KBM-7 (cell line): ENCODE data around the gene GALNT18.

Experiments used
- DNase-seq: peaks from one replicate; pipeline ENCODE4 v3.0.0-alpha.2; 2015
- in situ Hi-C: fragments of 300-500 bp; cut with MboI; formaldehyde crosslinking; loops from 2 replicates; pipeline ENCODE4 v1.14.3; 2020; ENCODE audit warnings: low sequenced_read_pairs, low pct_unique_long_range_greater_than_20kb, mixed read lengths

Gene GALNT18

DNA sequence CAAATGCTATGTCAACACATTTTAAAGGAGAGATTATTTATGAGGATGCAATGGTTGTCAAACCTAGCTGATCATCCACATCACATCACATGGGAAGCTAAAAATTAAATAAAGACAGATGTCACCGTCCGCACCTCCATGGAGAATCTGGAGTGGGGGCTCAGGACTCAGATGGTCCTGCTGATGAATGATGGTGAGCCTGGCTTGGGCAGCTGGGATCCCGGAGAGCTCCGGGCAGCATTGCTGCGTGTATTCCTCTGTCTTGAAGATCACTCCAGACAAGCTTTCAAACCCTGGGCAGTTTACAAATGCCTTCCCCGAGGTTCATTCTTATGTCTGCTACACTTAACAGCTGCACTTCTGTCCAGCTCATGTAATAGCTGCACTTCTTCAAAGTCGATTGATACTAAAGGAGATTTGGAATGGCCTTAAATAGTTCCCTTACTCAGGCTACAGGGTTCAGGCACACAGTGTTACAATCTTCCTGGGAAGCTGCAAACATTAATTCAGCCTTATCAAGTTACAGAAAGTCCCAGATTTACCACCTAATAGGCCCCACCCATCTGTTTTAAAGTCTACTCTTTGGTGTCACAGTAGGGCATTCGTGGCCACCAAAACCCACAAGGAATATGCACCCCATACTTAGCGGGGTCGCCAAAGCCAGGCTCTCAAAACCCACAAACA, 234.0 kb downstream of the GALNT18 start:
- DNase-seq = no peak
- in situ Hi-C loops = no loop called here

DNA sequence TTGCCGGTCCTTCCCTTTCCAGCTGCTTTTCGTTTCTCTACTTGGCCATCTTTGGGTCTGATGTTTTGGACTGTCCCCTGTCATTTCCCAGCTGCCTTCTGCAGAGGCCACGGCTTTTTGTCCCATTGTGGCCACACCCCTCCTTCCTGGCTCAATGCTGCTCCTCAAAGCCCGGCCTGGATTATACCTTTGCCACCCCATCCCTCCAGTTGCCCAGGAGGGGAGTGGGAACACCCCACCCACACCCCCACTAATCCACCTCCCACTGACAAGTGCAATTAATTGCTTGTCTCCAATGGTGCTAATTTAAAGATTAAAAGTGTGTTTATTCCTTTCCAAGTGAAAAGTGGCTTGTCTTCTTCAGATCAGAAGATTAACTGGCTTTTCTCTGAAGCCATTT, 234.6 kb downstream of the GALNT18 start:
- DNase-seq = no peak
- in situ Hi-C loops = no loop called here

DNA sequence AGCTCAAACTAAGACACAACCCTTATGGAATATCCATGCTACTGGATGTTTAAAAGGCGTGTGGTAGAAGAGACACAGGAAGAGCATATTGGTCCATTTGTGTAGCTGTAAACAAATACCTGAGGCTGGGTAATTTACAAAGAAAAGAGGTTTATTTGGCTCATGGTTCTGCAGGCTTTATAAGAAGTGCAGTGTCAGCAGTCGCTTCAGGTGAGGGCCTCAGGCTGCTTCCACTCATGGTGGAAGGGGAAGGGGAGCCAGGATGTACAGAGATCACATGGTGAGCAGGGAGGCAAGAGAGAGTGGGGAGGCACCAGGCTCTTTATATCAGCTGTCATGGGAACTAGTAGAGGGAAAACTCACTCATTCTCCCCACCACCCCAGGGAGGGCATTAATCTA, 237.0 kb downstream of the GALNT18 start:
- no peak for DNase-seq
- in situ Hi-C loops = no loop called here

DNA sequence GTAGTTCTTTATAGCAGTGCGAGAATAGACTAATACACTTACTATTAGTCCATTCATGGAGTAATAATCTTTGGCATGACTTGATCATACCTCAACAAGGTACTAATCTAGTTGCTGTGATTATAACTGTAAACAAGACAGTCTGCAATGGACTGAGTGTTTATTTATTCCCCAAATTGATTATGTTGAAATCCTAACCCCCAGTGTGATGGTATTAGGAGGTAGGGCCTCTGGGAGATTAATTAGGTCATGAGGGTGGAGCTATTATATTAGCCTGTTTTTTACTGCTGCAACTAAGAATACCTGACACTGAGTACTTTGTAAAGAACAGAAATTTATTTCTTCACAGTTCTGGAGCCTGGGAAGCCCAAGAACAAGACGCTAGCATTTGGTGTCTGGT, 237.8 kb downstream of the GALNT18 start:
- in situ Hi-C loops = no loop called here
- DNase-seq = no peak

DNA sequence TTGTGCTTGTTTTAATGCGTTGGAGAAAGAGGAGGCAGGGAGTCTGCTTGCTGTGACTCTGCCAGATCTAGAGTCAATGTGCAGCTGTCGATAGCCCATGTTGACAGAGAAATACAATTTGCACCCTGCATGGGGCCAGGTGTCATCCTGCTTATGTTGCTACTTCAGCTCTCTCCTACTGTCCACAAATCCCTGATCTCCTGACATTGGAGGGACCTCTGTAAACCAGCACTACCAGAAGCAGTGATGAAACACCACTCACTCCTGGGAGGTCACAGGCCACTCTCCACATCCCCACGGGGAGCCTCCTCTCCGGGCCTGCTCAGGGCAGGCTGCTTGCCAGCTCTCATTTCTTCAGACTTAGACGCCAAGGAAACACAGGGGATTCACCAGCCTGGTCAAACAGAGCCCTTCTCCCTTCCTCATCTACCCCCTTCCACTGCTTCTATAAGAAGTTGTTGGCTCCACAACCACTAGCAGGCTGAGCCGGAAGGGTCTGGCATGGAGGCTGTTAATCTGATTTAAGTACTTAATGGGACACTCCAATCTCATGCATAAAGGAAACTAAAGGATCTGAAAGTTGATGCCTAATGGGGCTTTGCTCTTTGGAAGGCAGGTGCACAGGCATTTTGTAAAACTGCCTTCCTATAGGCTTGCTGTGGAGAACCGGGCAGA, 238.8 kb downstream of the GALNT18 start:
- in situ Hi-C loops = no loop called here
- no peak for DNase-seq

DNA sequence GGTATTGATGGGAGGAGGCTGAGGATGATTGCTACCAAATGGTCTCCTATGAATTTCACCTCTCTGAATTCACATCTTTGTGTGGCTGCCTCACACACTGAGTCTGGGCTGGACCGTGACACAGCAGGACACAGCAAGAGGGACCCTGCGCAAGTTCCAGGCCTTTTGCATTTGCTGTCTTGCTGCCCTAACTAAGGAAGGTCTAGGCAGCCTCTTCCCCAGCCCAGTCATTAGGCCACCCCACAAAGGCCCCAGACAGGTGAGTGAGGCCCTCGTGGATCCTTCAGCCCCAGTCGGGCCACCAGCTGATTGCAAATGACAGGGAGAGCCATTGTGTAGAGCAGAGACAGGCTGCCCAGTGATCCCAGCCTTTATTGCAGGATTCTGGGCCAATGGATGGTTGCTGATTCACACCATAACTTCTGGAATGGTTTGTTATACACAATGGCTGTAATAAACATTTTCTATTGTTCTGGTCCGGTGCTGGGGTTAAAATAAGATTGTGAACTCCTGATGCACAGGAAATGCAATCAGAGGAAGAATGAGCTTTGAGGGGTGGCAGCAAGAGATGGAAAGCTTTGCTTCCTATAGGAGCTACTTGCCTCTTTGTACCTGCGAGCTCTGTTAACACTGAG, 240.2 kb downstream of the GALNT18 start:
- DNase-seq = no peak
- in situ Hi-C loops = no loop called here

DNA sequence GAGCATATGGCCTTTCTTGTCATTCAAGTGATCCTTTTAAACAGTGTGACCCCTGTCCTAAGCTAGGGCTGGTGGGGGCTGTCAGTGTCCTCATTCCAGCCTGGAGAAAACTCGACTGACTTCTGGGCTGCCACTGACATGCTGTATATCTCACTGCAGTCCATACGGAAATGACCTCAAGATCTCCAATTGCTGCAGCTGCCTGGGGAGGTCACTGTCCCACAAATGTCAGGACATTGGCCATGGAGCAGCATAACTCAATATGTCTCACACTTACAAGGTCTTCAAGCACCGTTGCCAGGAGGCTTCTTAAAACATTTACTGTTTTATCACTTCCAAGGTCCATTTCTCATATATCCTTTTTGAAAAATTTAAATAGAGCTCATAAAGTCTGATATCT, 240.9 kb downstream of the GALNT18 start:
- no peak for DNase-seq
- in situ Hi-C loops = no loop called here

DNA sequence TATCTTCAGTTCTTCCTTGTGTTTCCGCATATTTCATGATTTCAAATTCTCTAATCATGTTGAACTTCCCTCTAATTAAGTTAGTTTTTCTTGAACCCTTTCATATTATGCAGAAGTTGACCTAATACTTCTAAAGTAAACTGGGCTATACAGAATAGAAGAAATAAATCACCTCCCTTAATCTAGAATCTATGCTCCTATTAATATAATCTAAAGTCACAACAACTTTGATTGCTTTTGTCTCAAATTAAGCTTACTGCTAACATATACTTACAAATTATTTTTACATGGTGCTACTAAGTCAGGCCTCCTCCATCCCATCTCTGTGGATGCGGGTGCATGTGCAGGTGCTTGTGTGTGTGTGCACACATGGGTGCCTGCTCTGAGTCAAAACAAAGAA, 241.5 kb downstream of the GALNT18 start:
- no peak for DNase-seq
- in situ Hi-C loops = no loop called here

DNA sequence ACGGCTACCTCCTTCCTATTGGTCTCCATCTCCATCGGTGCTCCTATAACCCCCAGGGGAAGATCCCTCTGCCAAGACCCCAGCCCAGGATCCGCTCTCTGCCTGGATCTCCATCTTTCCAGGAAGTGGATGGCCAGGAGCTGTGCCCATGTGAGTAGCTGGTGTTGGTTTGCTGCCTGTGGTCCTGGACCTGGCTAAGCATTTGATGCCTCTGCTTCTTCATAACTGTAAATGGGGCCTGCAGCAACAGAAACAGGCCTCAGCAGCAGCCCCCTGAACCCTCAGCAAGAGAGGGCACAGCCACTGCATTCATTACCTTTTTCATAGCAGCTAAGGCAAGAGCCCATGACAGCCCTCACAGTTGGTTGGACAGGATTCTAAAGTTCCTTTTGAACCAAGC, 242.1 kb downstream of the GALNT18 start:
- DNase-seq = no peak
- in situ Hi-C loops = no loop called here

DNA sequence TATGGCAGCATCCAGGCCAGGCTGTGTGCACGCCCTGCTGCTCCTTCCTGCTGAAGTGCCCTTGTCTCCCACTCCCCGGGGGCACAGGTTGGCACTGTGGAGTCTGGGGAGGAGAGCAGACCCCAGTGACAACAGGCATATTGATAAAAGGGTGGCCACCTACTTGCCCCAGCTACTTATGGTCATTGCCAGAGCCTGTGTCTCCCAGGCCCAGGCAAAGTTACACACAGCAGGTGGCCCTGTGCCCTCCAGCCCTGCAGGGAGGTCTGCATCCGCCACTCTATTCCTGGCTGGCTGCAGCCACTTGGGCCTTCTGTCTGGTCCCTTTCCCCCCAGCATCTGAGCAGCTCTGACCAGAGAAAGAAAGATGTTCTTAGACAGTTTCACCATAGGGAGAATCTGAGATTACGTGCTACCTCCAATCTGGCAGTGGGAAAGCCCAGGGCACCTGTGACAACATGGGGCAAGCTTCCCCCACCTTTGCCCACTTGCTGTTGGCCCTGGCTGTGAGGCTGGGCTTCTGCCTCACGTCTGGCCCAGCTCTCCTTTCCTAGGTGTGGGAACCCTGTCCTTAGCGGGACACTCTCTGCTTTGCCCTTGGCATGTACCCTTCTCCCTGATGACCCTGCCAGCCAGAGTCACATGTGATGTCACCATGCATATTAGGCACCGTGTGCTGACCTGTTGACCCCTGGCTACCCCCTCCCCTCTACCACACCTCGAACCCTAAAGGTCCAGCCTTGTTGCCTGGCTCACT, 243.4 kb downstream of the GALNT18 start:
- no peak for DNase-seq
- in situ Hi-C loops = no loop called here

DNA sequence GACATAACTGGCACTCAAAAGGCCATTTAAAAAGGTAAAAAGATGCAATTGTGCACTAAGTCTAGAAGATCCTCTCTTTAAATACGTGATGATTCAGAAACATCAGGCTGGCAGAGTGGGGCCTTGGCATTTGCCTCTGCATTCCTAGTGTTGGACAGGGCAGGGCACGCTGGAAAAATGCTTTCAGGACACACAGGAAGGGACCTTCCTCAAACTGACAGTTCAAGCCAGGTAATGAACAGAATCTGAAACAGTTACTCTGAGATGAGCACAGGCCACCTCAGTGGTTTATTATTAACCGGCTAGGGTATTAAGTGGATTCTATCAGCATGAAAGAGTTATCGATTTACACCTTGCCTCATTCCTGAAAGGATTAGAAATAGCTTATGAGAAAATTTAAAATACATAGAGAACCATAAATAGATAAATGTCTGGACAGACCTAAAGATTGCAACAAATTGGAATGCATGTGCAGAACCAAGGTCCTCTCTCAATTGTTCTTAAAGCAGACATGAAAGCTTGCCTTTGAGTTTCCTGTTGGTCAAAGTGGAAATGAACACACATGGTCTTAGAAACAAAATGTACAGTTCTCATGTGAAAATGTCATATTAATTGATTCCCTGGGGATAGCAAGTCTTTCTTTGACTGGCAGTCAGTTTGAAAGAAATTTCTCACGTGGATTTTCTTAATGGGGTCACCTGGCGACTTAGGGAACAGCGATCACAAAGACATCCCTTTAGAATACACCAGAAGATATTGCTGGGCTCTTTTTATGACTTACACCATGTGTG, 247.3 kb downstream of the GALNT18 start:
- no peak for DNase-seq
- in situ Hi-C loops = no loop called here

DNA sequence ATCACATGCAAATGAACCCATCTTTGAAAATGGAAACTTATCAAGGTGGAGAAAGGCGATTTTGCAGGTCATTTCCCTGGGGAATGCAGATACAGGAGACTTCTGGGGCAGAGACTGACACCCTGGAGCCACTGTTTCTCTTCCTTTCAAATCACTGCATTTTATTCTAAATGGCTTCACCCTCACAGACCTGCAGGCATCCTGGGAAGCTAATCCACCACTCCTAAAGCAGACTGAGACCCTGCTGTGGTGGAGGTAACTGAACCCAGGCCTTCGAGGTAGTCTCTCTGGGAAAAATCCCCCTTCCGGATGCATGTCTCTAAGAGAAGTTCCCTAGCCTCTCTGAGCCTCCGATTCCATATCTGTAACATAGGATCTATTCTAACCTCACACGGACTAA, 247.9 kb downstream of the GALNT18 start:
- DNase-seq = no peak
- in situ Hi-C loops = no loop called here

DNA sequence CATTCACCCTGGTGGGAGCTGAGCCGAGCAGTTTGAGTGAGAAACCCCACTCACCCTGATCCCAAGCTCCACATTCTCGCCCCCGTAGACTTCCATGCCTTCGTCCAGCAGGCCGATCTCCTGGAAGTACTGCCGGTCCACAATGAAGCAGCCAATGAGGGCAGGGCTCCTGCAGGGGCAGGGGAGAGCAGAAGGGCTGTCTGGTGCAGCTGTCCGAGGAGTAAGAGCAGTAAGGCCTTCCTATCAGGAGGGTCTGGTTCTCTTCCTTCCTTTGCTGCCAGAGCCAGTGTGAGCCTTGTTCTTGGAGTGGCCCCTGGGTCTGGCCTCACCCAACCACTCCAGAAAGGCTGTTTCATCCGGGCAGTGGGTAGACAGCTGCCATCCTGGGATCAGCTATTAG, 249.3 kb downstream of the GALNT18 start:
- in situ Hi-C loops = no loop called here
- DNase-seq = no peak

DNA sequence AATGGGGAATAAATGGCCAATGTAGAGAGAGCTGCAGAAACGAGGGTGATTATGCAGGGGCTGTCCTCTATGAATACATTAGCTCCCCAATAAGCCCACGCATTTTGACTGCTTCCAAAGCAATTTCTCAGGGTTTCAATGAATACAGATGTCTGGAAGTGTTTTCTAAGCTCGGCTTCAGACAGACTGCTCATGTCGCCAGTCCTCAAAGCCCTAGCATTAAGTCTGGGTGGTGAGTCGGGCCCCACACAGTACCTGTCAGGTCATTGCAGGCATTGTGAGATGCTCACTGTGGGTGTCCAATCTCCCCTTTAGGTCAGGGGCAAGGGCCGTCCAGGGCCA, 250.9 kb downstream of the GALNT18 start:
- in situ Hi-C loops = no loop called here
- DNase-seq = no peak

DNA sequence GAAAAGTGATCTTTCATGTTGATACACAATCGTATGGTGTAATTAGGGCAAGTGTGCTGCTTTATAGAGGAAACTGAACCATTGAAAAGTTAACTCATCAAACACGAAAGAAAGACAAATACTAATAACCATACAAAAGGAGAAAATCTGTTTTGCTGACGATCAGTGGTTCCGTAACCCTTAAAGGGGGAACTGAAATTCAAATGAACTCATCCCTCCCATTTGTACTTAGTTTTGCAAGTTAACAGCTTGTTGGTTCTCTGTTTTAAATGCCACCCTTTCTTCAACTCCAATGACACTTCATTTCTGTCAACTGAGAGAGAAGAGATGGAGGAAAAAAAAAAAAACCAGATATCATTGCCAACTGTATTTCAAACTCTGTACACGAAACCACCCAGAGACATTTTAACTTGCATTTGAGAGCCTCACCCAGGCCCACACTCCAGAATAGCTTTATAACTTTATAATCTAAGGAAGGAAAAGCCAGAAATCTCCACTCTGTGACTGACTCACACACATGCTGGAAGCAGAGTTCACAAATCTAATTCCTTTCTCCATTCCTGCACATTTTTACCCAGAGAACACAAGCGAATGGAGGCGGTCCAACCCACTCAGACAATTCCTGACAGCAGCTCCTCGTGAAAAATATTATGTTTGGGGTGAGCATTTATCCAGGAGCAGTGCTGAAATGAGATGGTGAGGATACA, 251.4 kb downstream of the GALNT18 start:
- in situ Hi-C loops = no loop called here
- DNase-seq = no peak

DNA sequence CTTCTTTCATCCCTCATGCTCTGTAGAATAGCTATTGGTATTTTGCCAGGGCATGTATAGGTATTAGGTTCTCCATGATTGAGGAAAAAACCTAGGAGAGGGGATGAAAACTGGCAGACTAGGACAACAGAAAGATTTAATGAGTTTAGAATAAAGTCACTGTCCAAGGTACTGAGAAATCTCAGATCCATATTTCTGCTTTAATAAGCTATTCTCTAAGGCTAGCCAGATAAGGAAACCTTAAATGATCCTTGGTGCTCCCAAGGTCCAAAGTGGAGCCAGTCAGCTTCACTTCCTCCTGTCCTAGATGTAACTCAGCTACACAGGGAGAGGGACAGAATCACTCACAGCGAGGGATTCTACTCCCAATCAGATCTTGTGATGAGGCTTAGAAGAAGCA, 255.0 kb downstream of the GALNT18 start:
- in situ Hi-C loops = no loop called here
- DNase-seq = no peak

DNA sequence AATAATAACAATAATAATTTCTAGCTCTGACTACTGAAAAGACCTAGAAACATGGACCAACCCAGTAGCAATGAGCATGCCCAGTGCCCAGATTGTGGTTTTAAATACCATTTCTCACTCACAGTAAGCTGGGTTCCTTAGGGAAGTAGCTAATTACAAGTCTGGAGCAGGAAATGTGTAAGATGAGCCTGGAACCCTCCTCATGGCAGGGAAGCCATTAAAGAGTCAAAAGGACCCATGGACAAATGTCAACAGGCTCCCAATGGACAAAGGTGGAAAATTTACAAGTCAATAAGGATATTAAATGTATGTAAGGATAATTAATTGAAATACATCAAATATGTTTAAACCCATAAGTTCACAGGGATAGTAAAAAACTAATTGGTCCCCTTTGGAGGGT, 258.1 kb downstream of the GALNT18 start:
- in situ Hi-C loops = no loop called here
- DNase-seq = no peak

DNA sequence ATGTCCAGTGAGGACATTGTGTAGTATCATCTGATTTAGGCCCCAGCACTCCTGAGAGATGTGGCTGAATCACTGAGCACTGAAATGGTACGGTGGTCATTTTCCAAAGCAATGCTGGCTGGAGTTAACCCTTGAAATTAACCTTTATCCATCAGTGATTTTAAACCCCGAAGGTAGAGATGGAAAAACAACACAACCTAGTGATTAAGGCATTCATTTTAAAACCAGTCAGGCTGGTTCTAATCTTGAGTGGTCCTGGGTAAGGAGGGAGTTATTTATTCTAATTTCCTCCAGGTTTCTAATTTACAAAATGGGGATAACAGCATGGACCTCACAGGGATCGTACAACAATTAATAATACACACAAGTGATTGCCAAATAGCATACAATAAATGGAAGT, 262.2 kb downstream of the GALNT18 start:
- in situ Hi-C loops = no loop called here
- DNase-seq = no peak

DNA sequence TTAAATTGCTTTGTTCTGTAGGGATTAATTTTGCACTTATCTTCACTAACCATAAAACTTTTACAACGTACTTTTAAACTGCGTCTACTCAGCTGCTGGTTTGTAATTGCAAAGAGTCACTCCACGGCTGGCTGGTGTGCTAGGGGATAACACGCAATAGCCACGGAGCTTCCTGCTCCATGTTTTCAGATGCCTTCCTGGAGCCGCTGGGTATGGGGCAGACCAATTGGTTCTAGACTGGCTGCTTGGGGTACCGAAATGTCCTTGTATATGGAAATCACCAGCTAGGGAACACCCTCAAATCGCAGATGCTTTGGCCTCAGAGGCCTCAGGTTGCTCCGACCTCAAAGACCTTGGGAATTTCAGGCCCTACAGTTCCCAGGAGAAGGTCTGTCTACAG, 265.0 kb downstream of the GALNT18 start:
- in situ Hi-C loops = no loop called here
- DNase-seq = no peak
